ENCODE data around the gene VEPH1. TPM values are rescaled to one million over a fixed set of nuclear protein-coding genes. Genes with fewer than 3 reads are reported as not detected.

Gene VEPH1
- total RNA-seq, 1 donor from 2014 or later: 1.0 TPM

GRCh38 chr3:157417247-157417646, 86.0 kb downstream of the VEPH1 start:
- no peaks in the 10 kb centered on the region for H3K36me3 ChIP-seq (ENCODE audit: control insufficient read depth in 3 of 3, insufficient read depth in 3 of 3, low read length in 3 of 3)
- H3K9ac ChIP-seq (ENCODE audit: low read depth in 1 of 3, low read length in 3 of 3): no peak overlapping the region
- H3K27ac ChIP-seq (ENCODE audit: low read depth, low read length): no peak overlapping the region
- no peaks in the 10 kb centered on the region for H3K4me1 ChIP-seq (ENCODE audit: control insufficient read depth in 3 of 3, insufficient read depth in 3 of 3, low read length in 3 of 3)
- no peak overlapping the region for H3K4me3 ChIP-seq (ENCODE audit: low read length in 3 of 3)
- H3K9me3 ChIP-seq (ENCODE audit: control insufficient read depth in 3 of 3, low read length in 3 of 3): no peaks in the 10 kb centered on the region
- no peaks in the 10 kb centered on the region for H3K27me3 ChIP-seq (ENCODE audit: control insufficient read depth in 3 of 3, insufficient read depth in 3 of 3, low read length in 3 of 3)

- Histone ChIP-seq H3K4me3 (ENCODE audit: low read length in 3 of 3) (no peak overlapping the region), H3K4me1 (ENCODE audit: control insufficient read depth in 3 of 3, insufficient read depth in 3 of 3, low read length in 3 of 3) (no peaks in the 10 kb centered on the region), H3K36me3 (ENCODE audit: control insufficient read depth in 3 of 3, insufficient read depth in 3 of 3, low read length in 3 of 3) (no peaks in the 10 kb centered on the region), H3K27me3 (ENCODE audit: control insufficient read depth in 3 of 3, insufficient read depth in 3 of 3, low read length in 3 of 3) (no peaks in the 10 kb centered on the region), H3K9ac (ENCODE audit: low read depth in 1 of 3, low read length in 3 of 3) (no peak overlapping the region), H3K9me3 (ENCODE audit: control insufficient read depth in 3 of 3, low read length in 3 of 3) (no peaks in the 10 kb centered on the region), H3K27ac (ENCODE audit: low read depth, low read length) (no peak overlapping the region)
Observed at GRCh38 chr3:157416347-157417087, 86.7 kb downstream of the VEPH1 start.

- Histone ChIP-seq H3K27me3 (ENCODE audit: control insufficient read depth in 3 of 3, insufficient read depth in 3 of 3, low read length in 3 of 3) (no peaks in the 10 kb centered on the region), H3K4me3 (ENCODE audit: low read length in 3 of 3) (no peak overlapping the region), H3K36me3 (ENCODE audit: control insufficient read depth in 3 of 3, insufficient read depth in 3 of 3, low read length in 3 of 3) (no peaks in the 10 kb centered on the region), H3K9me3 (ENCODE audit: control insufficient read depth in 3 of 3, low read length in 3 of 3) (no peaks in the 10 kb centered on the region), H3K9ac (ENCODE audit: low read depth in 1 of 3, low read length in 3 of 3) (no peak overlapping the region), H3K4me1 (ENCODE audit: control insufficient read depth in 3 of 3, insufficient read depth in 3 of 3, low read length in 3 of 3) (no peaks in the 10 kb centered on the region), H3K27ac (ENCODE audit: low read depth, low read length) (no peak overlapping the region)
Observed at GRCh38 chr3:157414861-157415260, 88.4 kb downstream of the VEPH1 start.

- no peak overlapping the region for H3K9ac ChIP-seq (ENCODE audit: low read depth in 1 of 3, low read length in 3 of 3)
Observed at GRCh38 chr3:157412323-157412855, 90.8 kb downstream of the VEPH1 start.

GRCh38 chr3:157410945-157411344, 92.3 kb downstream of the VEPH1 start:
- Histone ChIP-seq H3K9me3 (ENCODE audit: control insufficient read depth in 3 of 3, low read length in 3 of 3) (no peaks in the 10 kb centered on the region), H3K9ac (ENCODE audit: low read depth in 1 of 3, low read length in 3 of 3) (no peak overlapping the region), H3K27me3 (ENCODE audit: control insufficient read depth in 3 of 3, insufficient read depth in 3 of 3, low read length in 3 of 3) (no peaks in the 10 kb centered on the region)

More at GRCh38 chr3:157412323-157412855, 90.8 kb downstream of the VEPH1 start:
- no peaks in the 10 kb centered on the region for H3K9me3 ChIP-seq (ENCODE audit: control insufficient read depth in 3 of 3, low read length in 3 of 3)
- no peak overlapping the region for H3K4me3 ChIP-seq (ENCODE audit: low read length in 3 of 3)
- no peak overlapping the region for H3K27ac ChIP-seq (ENCODE audit: low read depth, low read length)
- H3K36me3 ChIP-seq (ENCODE audit: control insufficient read depth in 3 of 3, insufficient read depth in 3 of 3, low read length in 3 of 3): no peaks in the 10 kb centered on the region
- H3K27me3 ChIP-seq (ENCODE audit: control insufficient read depth in 3 of 3, insufficient read depth in 3 of 3, low read length in 3 of 3): no peaks in the 10 kb centered on the region
- H3K4me1 ChIP-seq (ENCODE audit: control insufficient read depth in 3 of 3, insufficient read depth in 3 of 3, low read length in 3 of 3): no peaks in the 10 kb centered on the region

GRCh38 chr3:157409516-157409915, 93.7 kb downstream of the VEPH1 start:
- H3K27ac ChIP-seq (ENCODE audit: low read depth, low read length): no peak overlapping the region
- H3K9me3 ChIP-seq (ENCODE audit: control insufficient read depth in 3 of 3, low read length in 3 of 3): no peaks in the 10 kb centered on the region
- H3K4me1 ChIP-seq (ENCODE audit: control insufficient read depth in 3 of 3, insufficient read depth in 3 of 3, low read length in 3 of 3): no peaks in the 10 kb centered on the region
- H3K27me3 ChIP-seq (ENCODE audit: control insufficient read depth in 3 of 3, insufficient read depth in 3 of 3, low read length in 3 of 3): no peaks in the 10 kb centered on the region
- H3K9ac ChIP-seq (ENCODE audit: low read depth in 1 of 3, low read length in 3 of 3): no peak overlapping the region
- H3K36me3 ChIP-seq (ENCODE audit: control insufficient read depth in 3 of 3, insufficient read depth in 3 of 3, low read length in 3 of 3): no peaks in the 10 kb centered on the region
- no peak overlapping the region for H3K4me3 ChIP-seq (ENCODE audit: low read length in 3 of 3)

More at GRCh38 chr3:157410945-157411344, 92.3 kb downstream of the VEPH1 start:
- Histone ChIP-seq H3K4me1 (ENCODE audit: control insufficient read depth in 3 of 3, insufficient read depth in 3 of 3, low read length in 3 of 3) (no peaks in the 10 kb centered on the region), H3K27ac (ENCODE audit: low read depth, low read length) (no peak overlapping the region), H3K4me3 (ENCODE audit: low read length in 3 of 3) (no peak overlapping the region), H3K36me3 (ENCODE audit: control insufficient read depth in 3 of 3, insufficient read depth in 3 of 3, low read length in 3 of 3) (no peaks in the 10 kb centered on the region)

- Histone ChIP-seq H3K27me3 (ENCODE audit: control insufficient read depth in 3 of 3, insufficient read depth in 3 of 3, low read length in 3 of 3) (no peaks in the 10 kb centered on the region), H3K9ac (ENCODE audit: low read depth in 1 of 3, low read length in 3 of 3) (no peak overlapping the region), H3K4me3 (ENCODE audit: low read length in 3 of 3) (no peak overlapping the region), H3K4me1 (ENCODE audit: control insufficient read depth in 3 of 3, insufficient read depth in 3 of 3, low read length in 3 of 3) (no peaks in the 10 kb centered on the region), H3K36me3 (ENCODE audit: control insufficient read depth in 3 of 3, insufficient read depth in 3 of 3, low read length in 3 of 3) (no peaks in the 10 kb centered on the region), H3K9me3 (ENCODE audit: control insufficient read depth in 3 of 3, low read length in 3 of 3) (no peaks in the 10 kb centered on the region), H3K27ac (ENCODE audit: low read depth, low read length) (no peak overlapping the region)
Observed at GRCh38 chr3:157408499-157409149, 94.6 kb downstream of the VEPH1 start.

GRCh38 chr3:157407769-157408168, 95.4 kb downstream of the VEPH1 start:
- Histone ChIP-seq H3K9me3 (ENCODE audit: control insufficient read depth in 3 of 3, low read length in 3 of 3) (no peaks in the 10 kb centered on the region), H3K27me3 (ENCODE audit: control insufficient read depth in 3 of 3, insufficient read depth in 3 of 3, low read length in 3 of 3) (no peaks in the 10 kb centered on the region), H3K4me1 (ENCODE audit: control insufficient read depth in 3 of 3, insufficient read depth in 3 of 3, low read length in 3 of 3) (no peaks in the 10 kb centered on the region), H3K36me3 (ENCODE audit: control insufficient read depth in 3 of 3, insufficient read depth in 3 of 3, low read length in 3 of 3) (no peaks in the 10 kb centered on the region), H3K4me3 (ENCODE audit: low read length in 3 of 3) (no peak overlapping the region), H3K27ac (ENCODE audit: low read depth, low read length) (no peak overlapping the region), H3K9ac (ENCODE audit: low read depth in 1 of 3, low read length in 3 of 3) (no peak overlapping the region)

- Histone ChIP-seq H3K9me3 (ENCODE audit: control insufficient read depth in 3 of 3, low read length in 3 of 3) (no peaks in the 10 kb centered on the region), H3K4me1 (ENCODE audit: control insufficient read depth in 3 of 3, insufficient read depth in 3 of 3, low read length in 3 of 3) (no peaks in the 10 kb centered on the region), H3K36me3 (ENCODE audit: control insufficient read depth in 3 of 3, insufficient read depth in 3 of 3, low read length in 3 of 3) (no peaks in the 10 kb centered on the region), H3K4me3 (ENCODE audit: low read length in 3 of 3) (no peak overlapping the region), H3K27me3 (ENCODE audit: control insufficient read depth in 3 of 3, insufficient read depth in 3 of 3, low read length in 3 of 3) (no peaks in the 10 kb centered on the region), H3K9ac (ENCODE audit: low read depth in 1 of 3, low read length in 3 of 3) (no peak overlapping the region), H3K27ac (ENCODE audit: low read depth, low read length) (no peak overlapping the region)
Observed at GRCh38 chr3:157406394-157406793, 96.8 kb downstream of the VEPH1 start.

- H3K9me3 ChIP-seq (ENCODE audit: control insufficient read depth in 3 of 3, low read length in 3 of 3): no peaks in the 10 kb centered on the region
- no peaks in the 10 kb centered on the region for H3K27me3 ChIP-seq (ENCODE audit: control insufficient read depth in 3 of 3, insufficient read depth in 3 of 3, low read length in 3 of 3)
- H3K9ac ChIP-seq (ENCODE audit: low read depth in 1 of 3, low read length in 3 of 3): no peak overlapping the region
- no peak overlapping the region for H3K27ac ChIP-seq (ENCODE audit: low read depth, low read length)
- no peaks in the 10 kb centered on the region for H3K4me1 ChIP-seq (ENCODE audit: control insufficient read depth in 3 of 3, insufficient read depth in 3 of 3, low read length in 3 of 3)
- no peak overlapping the region for H3K4me3 ChIP-seq (ENCODE audit: low read length in 3 of 3)
- H3K36me3 ChIP-seq (ENCODE audit: control insufficient read depth in 3 of 3, insufficient read depth in 3 of 3, low read length in 3 of 3): no peaks in the 10 kb centered on the region
Observed at GRCh38 chr3:157405457-157405856, 97.8 kb downstream of the VEPH1 start.

Measured in skeletal muscle tissue (tissue), 4 donors.